Endodermal cell (in vitro differentiated cells): ENCODE results near the gene AOPEP. TPM values are rescaled to one million over a fixed set of nuclear protein-coding genes. Genes with fewer than 3 reads are reported as not detected.

Experiments
- DNase-seq: peaks from one replicate; pipeline ENCODE4 v3.0.0-alpha.2; 2017
- H3K27ac ChIP-seq: 2 replicates; pipeline ENCODE4 v1.5.1; 2013; ENCODE audit warnings: mild to moderate bottlenecking, low read depth, low read length, moderate library complexity
- H3K27me3 ChIP-seq: 2 replicates; pipeline ENCODE4 v1.6.1; 2013; ENCODE audit warnings: mild to moderate bottlenecking, low read length, moderate library complexity; ENCODE audit not compliant: insufficient read depth, control insufficient read depth, poor library complexity, severe bottlenecking
- H3K36me3 ChIP-seq: 2 replicates; pipeline ENCODE4 v1.7.0; 2013; ENCODE audit warnings: mild to moderate bottlenecking, low read length, moderate library complexity; ENCODE audit not compliant: control insufficient read depth, insufficient read depth
- H3K4me1 ChIP-seq: one replicate; pipeline ENCODE4 v1.7.0; 2013; ENCODE audit warnings: low read length; ENCODE audit not compliant: control insufficient read depth, insufficient read depth
- H3K4me3 ChIP-seq: 2 replicates; pipeline ENCODE4 v1.5.1; 2013; ENCODE audit warnings: mild to moderate bottlenecking, low read length, moderate library complexity
- H3K9ac ChIP-seq: 2 replicates; pipeline ENCODE4 v1.6.1; 2013; ENCODE audit warnings: mild to moderate bottlenecking, low read length, moderate library complexity; ENCODE audit not compliant: poor library complexity, severe bottlenecking; ENCODE audit errors: extremely low read depth
- H3K9me3 ChIP-seq: 2 replicates; pipeline ENCODE4 v1.6.1; 2013; ENCODE audit warnings: mild to moderate bottlenecking, low read length, moderate library complexity; ENCODE audit not compliant: control insufficient read depth
- H3K27ac Mint-ChIP-seq: 2 replicates; pipeline ENCODE4 v1.8.0; 2020; ENCODE audit warnings: mixed read lengths
- H3K27me3 Mint-ChIP-seq: 2 replicates; pipeline ENCODE4 v1.8.0; 2021; ENCODE audit warnings: mild to moderate bottlenecking, mixed read lengths; ENCODE audit not compliant: insufficient read depth
- H3K36me3 Mint-ChIP-seq: 2 replicates; pipeline ENCODE4 v1.8.0; 2020; ENCODE audit warnings: low read depth, mixed read lengths
- H3K4me1 Mint-ChIP-seq: 2 replicates; pipeline ENCODE4 v1.8.0; 2020; ENCODE audit warnings: mixed read lengths
- H3K4me3 Mint-ChIP-seq: 2 replicates; pipeline ENCODE4 v1.8.0; 2020; ENCODE audit warnings: mild to moderate bottlenecking, moderate library complexity, mixed read lengths
- H3K9me3 Mint-ChIP-seq: 2 replicates; pipeline ENCODE4 v1.8.0; 2020; ENCODE audit warnings: mild to moderate bottlenecking, mixed read lengths
- CTCF ChIP-seq: fragments of 200-600 bp; sonication (generic); conservative IDR thresholded peaks from 2 replicates; pipeline ENCODE4 v1.5.0; 2021; ENCODE audit warnings: antibody characterized with exemption, mild to moderate bottlenecking
- WGBS, 2 experiments: methylation state at CpG; one replicate each; pipeline versions ENCODE4 v1.1.5 to v1.1.7; 2013; ENCODE audit warnings: missing lambda C conversion rate in 2 of 2, mixed read lengths in 1 of 2; ENCODE audit not compliant: insufficient coverage in 1 of 2, insufficient read length in 1 of 2; 5-methylcytosine and 5-hydroxymethylcytosine counted together
- total RNA-seq, 2 donors: library from RNA; stranded (reverse); fragmentation: NEBNext Ultra II Directional in 1 of 2; extraction: Animal tissue kit (Norgen Biotek cat#: 25700) in 1 of 2; gene quantifications; 2 replicates in 1 of 2; 3 replicates in 1 of 2; pipeline ENCODE4 v1.2.1, GENCODE V29; 2021

AOPEP gene
- total RNA-seq, 2 donors from 2014 or later, result 23.4 to 33.7 TPM

GRCh38 chr9:94975480-94975879, 249.0 kb downstream of the AOPEP start:
- no peaks in the 10 kb centered on the region for H3K36me3 Mint-ChIP-seq
- Histone ChIP-seq H3K27ac (no peak overlapping the region), H3K9me3 (no peaks in the 10 kb centered on the region), H3K4me3 (no peak overlapping the region), H3K36me3 (no peaks in the 10 kb centered on the region), H3K27me3 (no peaks in the 10 kb centered on the region), H3K9ac (no peak overlapping the region), H3K4me1 (peaks cover 8% of the 10 kb centered on the region)
- no peak overlapping the region for H3K4me3 Mint-ChIP-seq
- 95 to 97% methylated on average over 11 of the region's 11 CpGs for WGBS, 2 experiments
- no peak overlapping the region for H3K27ac Mint-ChIP-seq
- H3K27me3 Mint-ChIP-seq, result no peaks in the 10 kb centered on the region
- H3K9me3 Mint-ChIP-seq, result no peaks in the 10 kb centered on the region
- no peak for TF ChIP-seq CTCF
- H3K4me1 Mint-ChIP-seq, result peaks cover 29% of the 10 kb centered on the region
- no peak for DNase-seq

- no peak for TF ChIP-seq CTCF
- H3K4me3 Mint-ChIP-seq, result no peak overlapping the region
- WGBS, 2 experiments, result 85 to 94% methylated on average over 4 of the region's 4 CpGs
Observed at GRCh38 chr9:94976077-94976476, 249.6 kb downstream of the AOPEP start.

GRCh38 chr9:94977416-94977815, 250.9 kb downstream of the AOPEP start:
- no peaks in the 10 kb centered on the region for H3K36me3 Mint-ChIP-seq
- TF ChIP-seq CTCF, result no peak
- no peaks in the 10 kb centered on the region for H3K9me3 Mint-ChIP-seq
- no peak overlapping the region for H3K4me3 ChIP-seq
- no peaks in the 10 kb centered on the region for H3K4me1 ChIP-seq
- H3K27me3 Mint-ChIP-seq, result no peaks in the 10 kb centered on the region
- no peak overlapping the region for H3K27ac Mint-ChIP-seq
- H3K27ac ChIP-seq, result no peak overlapping the region
- no peak for DNase-seq
- no peaks in the 10 kb centered on the region for H3K27me3 ChIP-seq
- no peak overlapping the region for H3K9ac ChIP-seq
- H3K36me3 ChIP-seq, result no peaks in the 10 kb centered on the region
- H3K4me3 Mint-ChIP-seq, result no peak overlapping the region
- H3K9me3 ChIP-seq, result no peaks in the 10 kb centered on the region
- WGBS, 2 experiments, result 94 to 100% methylated on average over 1 to 5 of the region's 5 CpGs
- H3K4me1 Mint-ChIP-seq, result peaks cover 25% of the 10 kb centered on the region

More at GRCh38 chr9:94976077-94976476, 249.6 kb downstream of the AOPEP start:
- Mint-ChIP-seq H3K4me1 (peaks cover 32% of the 10 kb centered on the region), H3K27me3 (no peaks in the 10 kb centered on the region), H3K27ac (no peak overlapping the region), H3K36me3 (no peaks in the 10 kb centered on the region), H3K9me3 (no peaks in the 10 kb centered on the region)
- Histone ChIP-seq H3K27me3 (no peaks in the 10 kb centered on the region), H3K27ac (no peak overlapping the region), H3K36me3 (no peaks in the 10 kb centered on the region), H3K4me3 (no peak overlapping the region), H3K9me3 (no peaks in the 10 kb centered on the region), H3K9ac (no peak overlapping the region), H3K4me1 (peaks cover 5% of the 10 kb centered on the region)
- no peak for DNase-seq
